K562 (cell line): ENCODE data around the gene KRTAP4-11. TPM values are rescaled to one million over a fixed set of nuclear protein-coding genes. Genes with fewer than 3 reads are reported as not detected.

Experiments used
- ATAC-seq: fragments of 200-7000 bp; cut with Tn5 transposase; 3 replicates; pipeline ENCODE4 v1.9.1; 2020; ENCODE audit warnings: moderate library complexity
- BruUV-seq: library from RNA; stranded (reverse); fragments of 400-500 nt; replicated peaks from 2 replicates; lab custom pipeline; 2021; lab: Mats Ljungman, UMichigan
- CTCF ChIA-PET: fragments of 300-600 bp; formaldehyde crosslinking; extraction: SDS; loops from one replicate; lab custom pipeline; 2021; ENCODE audit warnings: low intra/inter-chr PET ratio; lab: Yijun Ruan, JAX
- POLR2A ChIA-PET: fragments of 300-600, 350-650 bp; sonication (Branson Sonifier 250); formaldehyde crosslinking; extraction: SDS; loops from one replicate; lab custom pipeline; 2021; ENCODE audit warnings: antibody characterized with exemption, inconsistent platforms; lab: Yijun Ruan, JAX
- DNase-seq, 4 experiments: peaks; one replicate each; pipeline versions ENCODE4 v3.0.0 to v3.0.0-alpha.2; 2011 to 2018; ENCODE audit warnings: low spot score in 3 of 4, mixed read lengths in 3 of 4; ENCODE audit errors: extremely low read depth in 1 of 4
- FAIRE-seq: peaks from 2 replicates; lab custom pipeline; 2011; peaks lifted over from hg19 to GRCh38; lab: Jason Lieb, UNC
- H2AFZ ChIP-seq: 2 replicates; pipeline ENCODE4 v1.6.0; 2011; ENCODE audit warnings: low read depth, low read length, control low read depth, inconsistent platforms
- H3K27ac ChIP-seq: fragments of 200-600 bp; 3 replicates; pipeline ENCODE4 v1.8.0; 2011; ENCODE audit warnings: low read depth, mild to moderate bottlenecking, control low read depth, inconsistent platforms, low read length, moderate library complexity, mixed read lengths; ENCODE audit errors: extremely low read depth
- H3K27me3 ChIP-seq, 2 experiments: fragments of 300-600 bp in 1 of 2; 2 replicates in 1 of 2; 3 replicates in 1 of 2; pipeline versions ENCODE4 v1.6.0 to v1.8.0; 2011; ENCODE audit warnings: inconsistent platforms in 2 of 2, low read length in 2 of 2, mild to moderate bottlenecking in 1 of 2, mixed read lengths in 1 of 2, moderate library complexity in 1 of 2; ENCODE audit not compliant: control insufficient read depth in 2 of 2, insufficient read depth in 2 of 2
- H3K36me3 ChIP-seq: fragments of 300-600 bp; 3 replicates; pipeline ENCODE4 v1.8.0; 2011; ENCODE audit warnings: mild to moderate bottlenecking, low read length, inconsistent platforms; ENCODE audit not compliant: control insufficient read depth, insufficient read depth
- H3K4me1 ChIP-seq, 2 experiments: fragments of 200-600 bp in 1 of 2; replicated peaks in 1 of 2; 2 replicates in 1 of 2; 3 replicates in 1 of 2; pipeline versions ENCODE4 v1.5.1 to v1.8.0; 2011; ENCODE audit warnings: inconsistent platforms in 2 of 2, low read length in 2 of 2, mild to moderate bottlenecking in 1 of 2, mixed read lengths in 1 of 2, moderate library complexity in 1 of 2; ENCODE audit not compliant: control insufficient read depth in 2 of 2, insufficient read depth in 2 of 2
- H3K4me2 ChIP-seq: 2 replicates; pipeline ENCODE4 v1.6.1; 2011; ENCODE audit warnings: low read length, control low read depth, inconsistent platforms, mixed read lengths; ENCODE audit not compliant: insufficient read depth
- H3K4me3 ChIP-seq: fragments of 200-600 bp; sonication (generic), shearing (Covaris generic); 2 replicates; pipeline ENCODE4 v1.5.1; 2016; ENCODE audit warnings: control low read depth, inconsistent platforms
- H3K79me2 ChIP-seq: fragments of 200-600 bp; 3 replicates; pipeline ENCODE4 v1.8.0; 2011; ENCODE audit warnings: low read length, inconsistent platforms; ENCODE audit not compliant: control insufficient read depth, insufficient read depth
- H3K9ac ChIP-seq, 2 experiments: 2 replicates each; pipeline versions ENCODE4 v1.6.0 to v1.6.1; 2011; ENCODE audit warnings: low read depth in 2 of 2, low read length in 2 of 2, control low read depth in 1 of 2, inconsistent platforms in 1 of 2, mild to moderate bottlenecking in 1 of 2, mixed read lengths in 1 of 2; ENCODE audit not compliant: insufficient read depth in 1 of 2
- H3K9me1 ChIP-seq: one replicate; pipeline ENCODE4 v1.6.0; 2011; ENCODE audit warnings: inconsistent platforms, mild to moderate bottlenecking, low read length, moderate library complexity; ENCODE audit not compliant: control insufficient read depth, insufficient read depth
- H3K9me3 ChIP-seq: replicated peaks from 2 replicates; pipeline ENCODE4 v1.5.1; 2011; ENCODE audit warnings: low read depth, low read length, inconsistent platforms; ENCODE audit not compliant: control insufficient read depth, insufficient read depth
- H4K20me1 ChIP-seq: replicated peaks from 2 replicates; pipeline ENCODE4 v1.6.1; 2011; ENCODE audit warnings: low read length, inconsistent platforms, mixed read lengths; ENCODE audit not compliant: control insufficient read depth, insufficient read depth
- BMI1 ChIP-seq: fragments of 150-350 bp; IDR thresholded peaks from 2 replicates; pipeline ENCODE4 v1.6.1; 2014; ENCODE audit warnings: low read length
- EP300 ChIP-seq: IDR thresholded peaks from 2 replicates; pipeline ENCODE4 v1.6.1; 2012; ENCODE audit warnings: low read length, improper control_type of control experiment
- ERF ChIP-seq: fragments of 450-650 bp; formaldehyde crosslinking; IDR thresholded peaks from 2 replicates; pipeline ENCODE4 v1.4.0; 2020; ENCODE audit warnings: mild to moderate bottlenecking, mixed read lengths
- ETV5 ChIP-seq: sonication (generic); formaldehyde crosslinking; IDR thresholded peaks from 2 replicates; pipeline ENCODE4 v1.4.0; 2020; ENCODE audit warnings: low read depth, mild to moderate bottlenecking, missing genetic modification reagents
- MAZ ChIP-seq, 2 experiments: fragments of 450-650 bp in 1 of 2; sonication (generic) in 1 of 2; formaldehyde crosslinking; IDR thresholded peaks in 1 of 2; conservative IDR thresholded peaks in 1 of 2; 2 replicates each; pipeline versions ENCODE4 v1.4.0 to v1.5.0; 2020; ENCODE audit warnings: mild to moderate bottlenecking in 1 of 2, missing genetic modification reagents in 1 of 2
- NCOA2 ChIP-seq, 2 experiments: fragments of 450-650 bp; IDR thresholded peaks; 2 replicates each; pipeline ENCODE4 v1.6.1; 2018; ENCODE audit warnings: mild to moderate bottlenecking in 2 of 2, moderate library complexity in 1 of 2; ENCODE audit not compliant: partially characterized antibody in 2 of 2
- SMARCB1 ChIP-seq: IDR thresholded peaks from 2 replicates; pipeline ENCODE4 v1.6.1; 2011; ENCODE audit warnings: improper control_type of control experiment, low read depth; ENCODE audit not compliant: insufficient read length
- TAF15 ChIP-seq: fragments of 200-400 bp; formaldehyde crosslinking; IDR thresholded peaks from 2 replicates; pipeline ENCODE4 v1.6.1; 2017; ENCODE audit warnings: mild to moderate bottlenecking, low read depth, low read length, moderate library complexity
- WGBS: fragments of 100-300 bp; shearing (Covaris generic); methylation state at CpG from one replicate; pipeline ENCODE4 v1.1.6; 2016; ENCODE audit warnings: low coverage, mixed read lengths; ENCODE audit not compliant: insufficient coverage; ENCODE audit errors: missing lambda C conversion rate; 5-methylcytosine and 5-hydroxymethylcytosine counted together
- in situ Hi-C: fragments of 300-500 bp; cut with MboI; formaldehyde crosslinking; loops from 4 replicates; pipeline ENCODE4 v1.15.0; 2018; ENCODE audit warnings: inconsistent platforms, mixed read lengths
- intact Hi-C: fragments of 100-400 bp; cut with micrococcal nuclease; formaldehyde crosslinking; loops from 2 replicates; pipeline ENCODE4 v1.14.2; 2022
- polyA plus RNA-seq, 8 experiments: library from polyadenylated mRNA; depleted of rRNA in 4 of 8; stranded (reverse) in 5 of 8; unstranded in 3 of 8; fragments of >200 nt; fragmentation: Nextera tagmentation in 2 of 8; fragmentation: Illumina TruSeq in 1 of 8; extraction: Ambion mirVana in 2 of 8; extraction: Trizol in 1 of 8; gene quantifications; 2 replicates each; pipeline versions ENCODE4 v1.2.1 to v1.2.3, GENCODE V29; 2011 to 2014; ENCODE audit warnings: inconsistent platforms in 1 of 8, missing spikeins in 1 of 8
- total RNA-seq, 7 experiments: library from RNA; depleted of rRNA in 6 of 7; stranded (reverse); fragments of >200 nt in 6 of 7; fragmentation: Illumina TruSeq in 2 of 7; extraction: Trizol in 2 of 7; gene quantifications; 2 replicates each; pipeline versions ENCODE4 v1.2.1 to v1.2.3, GENCODE V29; 2011 to 2021; ENCODE audit warnings: low replicate concordance in 1 of 7
- TF ChIP-seq, protein P1 (sequence below): fragments of 450-650 bp; IDR thresholded peaks from 2 replicates; pipeline ENCODE4 v1.6.1; 2014; ENCODE audit warnings: low read depth, mild to moderate bottlenecking, moderate library complexity, borderline replicate concordance

KRTAP4-11 gene
- total and polyA plus RNA-seq, 9 of the 15 experiments (the other 6 are each of a cell fraction or from before 2014, with no cell fraction given) = not detected

DNA sequence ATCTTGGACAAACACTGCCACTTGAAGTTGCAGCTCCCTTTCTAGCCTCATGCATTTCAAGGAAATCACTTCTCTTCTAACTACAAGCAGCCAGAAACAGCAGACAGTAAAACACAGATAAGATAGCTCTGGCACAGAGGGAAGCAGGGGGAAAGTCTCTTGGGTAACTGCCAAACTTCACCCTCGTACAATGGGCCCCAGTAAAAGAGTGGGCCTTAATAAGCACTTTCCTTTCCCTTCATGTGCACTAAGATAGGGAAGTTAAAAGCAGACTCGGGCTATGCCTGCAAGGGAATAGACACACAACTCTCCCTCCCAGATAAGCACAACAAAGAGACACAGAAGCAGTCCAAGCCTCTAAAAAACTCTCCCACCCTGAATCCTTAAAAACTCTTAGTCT lies 35.7 kb upstream of the KRTAP4-11 start:
- DNase-seq (peak in 1 of 4 experiments; percentile 11), FAIRE-seq (peak; percentile 11), ATAC-seq (no peak)
- Histone ChIP-seq H3K27me3 (no peaks in the 10 kb centered on the region; a peak in 1 of 5 replicates), H2AFZ (no peak overlapping the region), H3K36me3 (no peaks in the 10 kb centered on the region), H4K20me1 (no peaks in the 10 kb centered on the region), H3K4me1 (no peaks in the 10 kb centered on the region), H3K4me2 (no peak overlapping the region), H3K27ac (no peak overlapping the region), H3K4me3 (no peak overlapping the region), H3K9me3 (no peaks in the 10 kb centered on the region), H3K9ac (no peak overlapping the region), H3K79me2 (no peaks in the 10 kb centered on the region), H3K9me1 (no peaks in the 10 kb centered on the region)
- WGBS = 0% methylated on average over 2 of the region's 2 CpGs
- TF ChIP-seq, protein P1, sequence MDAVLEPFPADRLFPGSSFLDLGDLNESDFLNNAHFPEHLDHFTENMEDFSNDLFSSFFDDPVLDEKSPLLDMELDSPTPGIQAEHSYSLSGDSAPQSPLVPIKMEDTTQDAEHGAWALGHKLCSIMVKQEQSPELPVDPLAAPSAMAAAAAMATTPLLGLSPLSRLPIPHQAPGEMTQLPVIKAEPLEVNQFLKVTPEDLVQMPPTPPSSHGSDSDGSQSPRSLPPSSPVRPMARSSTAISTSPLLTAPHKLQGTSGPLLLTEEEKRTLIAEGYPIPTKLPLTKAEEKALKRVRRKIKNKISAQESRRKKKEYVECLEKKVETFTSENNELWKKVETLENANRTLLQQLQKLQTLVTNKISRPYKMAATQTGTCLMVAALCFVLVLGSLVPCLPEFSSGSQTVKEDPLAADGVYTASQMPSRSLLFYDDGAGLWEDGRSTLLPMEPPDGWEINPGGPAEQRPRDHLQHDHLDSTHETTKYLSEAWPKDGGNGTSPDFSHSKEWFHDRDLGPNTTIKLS = no peak
- TF ChIP-seq MAZ (CRISPR knock-in tag; conservative IDR thresholded peaks at IDR 0.05 in 1 of 2, IDR thresholded peaks at IDR 0.05 in 1 of 2) (no peak), SMARCB1 (no peak), EP300 (no peak), ERF (CRISPR knock-in tag) (no peak), BMI1 (no peak), TAF15 (no peak), ETV5 (CRISPR knock-in tag) (no peak), NCOA2 (IDR thresholded peaks at IDR 0.05; ENCODE audit: partially characterized antibody in 2 of 2) (no peak)
- intact Hi-C loops = no loop called here
- POLR2A ChIA-PET = no interaction called here
- CTCF ChIA-PET = no interaction called here
- no TSS peak for BruUV-seq
- in situ Hi-C loops = no loop called here
